H1 (cell line): ENCODE measurements around the gene SPAM1. TPM values are rescaled to one million over a fixed set of nuclear protein-coding genes. Genes with fewer than 3 reads are reported as not detected.

Source experiments
- CTCF ChIA-PET: fragments of 300-600 bp; sonication (Branson Sonifier 250); formaldehyde crosslinking; loops from one replicate; lab custom pipeline; 2021; ENCODE audit not compliant: partially characterized antibody; lab: Charles Lee
- POLR2A ChIA-PET: fragments of 300-600 bp; sonication (Branson Sonifier 250); formaldehyde crosslinking; loops from one replicate; lab custom pipeline; 2021; ENCODE audit warnings: inconsistent platforms; ENCODE audit not compliant: partially characterized antibody; lab: Charles Lee
- DNase-seq, 2 experiments: peaks; one replicate each; pipeline versions ENCODE4 v3.0.0 to v3.0.0-alpha.2; 2010 to 2022; ENCODE audit warnings: low spot score in 2 of 2, low read depth in 1 of 2, mixed read lengths in 1 of 2
- FAIRE-seq: peaks from 2 replicates; lab custom pipeline; 2011; peaks lifted over from hg19 to GRCh38; lab: Jason Lieb, UNC
- H2AFZ ChIP-seq: 2 replicates; pipeline ENCODE4 v1.8.1; 2012; ENCODE audit warnings: low read length, inconsistent platforms
- H2AK5ac ChIP-seq: 2 replicates; pipeline ENCODE4 v1.6.1; 2013; ENCODE audit warnings: low read depth, low read length
- H2BK120ac ChIP-seq: replicated peaks from 2 replicates; pipeline ENCODE3; 2013; ENCODE audit warnings: low read depth, low read length, inconsistent platforms
- H2BK12ac ChIP-seq: 2 replicates; pipeline ENCODE4 v1.6.1; 2013; ENCODE audit warnings: low read depth, low read length
- H2BK15ac ChIP-seq: 2 replicates; pipeline ENCODE4 v1.6.1; 2013; ENCODE audit warnings: low read length
- H2BK20ac ChIP-seq: 2 replicates; pipeline ENCODE4 v1.6.1; 2013; ENCODE audit warnings: low read length
- H2BK5ac ChIP-seq: 2 replicates; pipeline ENCODE4 v1.6.1; 2013; ENCODE audit warnings: low read depth, low read length
- H3K14ac ChIP-seq: 2 replicates; pipeline ENCODE4 v1.6.1; 2013; ENCODE audit warnings: inconsistent platforms; ENCODE audit not compliant: insufficient read length
- H3K18ac ChIP-seq: 2 replicates; pipeline ENCODE4 v1.6.1; 2013; ENCODE audit warnings: low read length; ENCODE audit errors: extremely low read depth
- H3K23ac ChIP-seq: 2 replicates; pipeline ENCODE4 v1.6.1; 2013; ENCODE audit warnings: inconsistent platforms; ENCODE audit not compliant: insufficient read length
- H3K23me2 ChIP-seq: 2 replicates; pipeline ENCODE4 v1.6.1; 2013; ENCODE audit warnings: low read depth, low read length
- H3K27ac ChIP-seq: 2 replicates; pipeline ENCODE4 v1.6.1; 2011; ENCODE audit warnings: low read depth, low read length, inconsistent platforms
- H3K27me3 ChIP-seq, 4 experiments: replicated peaks in 1 of 4; 1 replicate in 1 of 4; 2 replicates in 3 of 4; pipeline versions ENCODE4 v1.6.1 to v1.8.1; 2011 to 2013; ENCODE audit warnings: low read length in 3 of 4, mild to moderate bottlenecking in 3 of 4, inconsistent platforms in 2 of 4, mixed read lengths in 2 of 4, moderate library complexity in 1 of 4; ENCODE audit not compliant: control insufficient read depth in 3 of 4, insufficient read depth in 3 of 4; ENCODE audit errors: extremely low read depth in 1 of 4
- H3K36me3 ChIP-seq, 4 experiments: 2 replicates each; pipeline versions ENCODE4 v1.6.1 to v1.8.1; 2011 to 2013; ENCODE audit warnings: mild to moderate bottlenecking in 4 of 4, low read length in 3 of 4, moderate library complexity in 2 of 4, control low read depth in 1 of 4, inconsistent platforms in 1 of 4; ENCODE audit not compliant: insufficient read depth in 4 of 4, control insufficient read depth in 2 of 4
- H3K4ac ChIP-seq: replicated peaks from 2 replicates; pipeline ENCODE3; 2013; ENCODE audit warnings: low read length, low read depth, mixed read lengths, inconsistent platforms; ENCODE audit not compliant: insufficient read length
- H3K4me1 ChIP-seq, 4 experiments: replicated peaks in 1 of 4; 1 replicate in 1 of 4; 2 replicates in 3 of 4; pipeline versions ENCODE4 v1.6.1 to v1.8.1; 2011 to 2013; ENCODE audit warnings: low read length in 3 of 4, inconsistent platforms in 2 of 4, mixed read lengths in 1 of 4; ENCODE audit not compliant: insufficient read depth in 4 of 4, control insufficient read depth in 3 of 4
- H3K4me2 ChIP-seq, 2 experiments: 2 replicates each; pipeline versions ENCODE4 v1.6.1 to v1.8.1; 2011 to 2013; ENCODE audit warnings: low read depth in 2 of 2, low read length in 2 of 2, control low read depth in 1 of 2, inconsistent platforms in 1 of 2, mild to moderate bottlenecking in 1 of 2; ENCODE audit not compliant: insufficient read depth in 1 of 2
- H3K4me3 ChIP-seq, 4 experiments: fragments of 200-600, 300-600 bp in 1 of 4; sonication (generic), shearing (Covaris generic), sonication (Bioruptor Twin) in 1 of 4; 2 replicates each; pipeline versions ENCODE4 v1.5.1 to v1.8.1; 2011 to 2016; ENCODE audit warnings: low read length in 4 of 4, low read depth in 3 of 4, control low read depth in 2 of 4, inconsistent platforms in 2 of 4, mild to moderate bottlenecking in 2 of 4, mixed read lengths in 1 of 4, moderate library complexity in 1 of 4; ENCODE audit not compliant: insufficient read depth in 2 of 4; ENCODE audit errors: extremely low read depth in 1 of 4
- H3K56ac ChIP-seq: replicated peaks from 2 replicates; pipeline ENCODE3; 2013; ENCODE audit warnings: low read depth, mild to moderate bottlenecking, mixed read lengths, low read length, inconsistent platforms; ENCODE audit not compliant: insufficient read length
- H3K79me1 ChIP-seq: 2 replicates; pipeline ENCODE4 v1.6.1; 2013; ENCODE audit warnings: low read depth, low read length, control low read depth
- H3K79me2 ChIP-seq, 2 experiments: 2 replicates each; pipeline versions ENCODE4 v1.6.1 to v1.8.1; 2012 to 2013; ENCODE audit warnings: low read length in 2 of 2, mild to moderate bottlenecking in 2 of 2, inconsistent platforms in 1 of 2; ENCODE audit not compliant: insufficient read depth in 2 of 2, control insufficient read depth in 1 of 2
- H3K9ac ChIP-seq, 4 experiments: replicated peaks in 1 of 4; 1 replicate in 1 of 4; 2 replicates in 3 of 4; pipeline versions ENCODE4 v1.6.1 to v1.8.1; 2011 to 2013; ENCODE audit warnings: low read depth in 3 of 4, low read length in 3 of 4, control low read depth in 2 of 4, mild to moderate bottlenecking in 2 of 4, moderate library complexity in 2 of 4, inconsistent platforms in 1 of 4; ENCODE audit errors: extremely low read depth in 1 of 4
- H3K9me3 ChIP-seq, 2 experiments: 2 replicates each; pipeline versions ENCODE4 v1.6.1 to v1.8.1; 2012 to 2013; ENCODE audit warnings: mild to moderate bottlenecking in 2 of 2, moderate library complexity in 2 of 2, control low read depth in 1 of 2, inconsistent platforms in 1 of 2, low read depth in 1 of 2, low read length in 1 of 2, mixed read lengths in 1 of 2; ENCODE audit not compliant: insufficient read depth in 2 of 2
- H4K20me1 ChIP-seq, 2 experiments: replicated peaks in 1 of 2; 2 replicates each; pipeline versions ENCODE3 to v1.8.1; 2011 to 2013; ENCODE audit warnings: inconsistent platforms in 2 of 2, low read length in 2 of 2, mild to moderate bottlenecking in 1 of 2; ENCODE audit not compliant: insufficient read depth in 2 of 2, control insufficient read depth in 1 of 2
- H4K5ac ChIP-seq: 2 replicates; pipeline ENCODE4 v1.6.1; 2013; ENCODE audit warnings: low read length, low read depth, mixed read lengths, inconsistent platforms; ENCODE audit not compliant: insufficient read length
- H4K8ac ChIP-seq: 2 replicates; pipeline ENCODE4 v1.8.0; 2013; ENCODE audit warnings: mild to moderate bottlenecking, moderate library complexity, low read length, inconsistent platforms; ENCODE audit not compliant: insufficient read depth; ENCODE audit errors: extremely low read depth
- H4K91ac ChIP-seq: replicated peaks from 2 replicates; pipeline ENCODE3; 2013; ENCODE audit warnings: low read length, mixed read lengths, inconsistent platforms; ENCODE audit not compliant: insufficient read length
- CEBPB ChIP-seq: IDR thresholded peaks from 2 replicates; pipeline ENCODE4 v1.6.1; 2012; ENCODE audit warnings: low read depth, low read length
- SRF ChIP-seq: IDR thresholded peaks from 2 replicates; pipeline ENCODE4 v1.6.1; 2011; ENCODE audit warnings: mild to moderate bottlenecking, low read depth, low read length, moderate library complexity
- TAF1 ChIP-seq: IDR thresholded peaks from 2 replicates; pipeline ENCODE4 v1.6.1; 2011; ENCODE audit warnings: mild to moderate bottlenecking, low read depth, low read length
- WGBS, 2 experiments: shearing (Covaris generic) in 1 of 2; methylation state at CpG; one replicate each; pipeline versions ENCODE4 v1.1.6 to v1.1.7; 2013 to 2015; ENCODE audit warnings: low lambda C conversion rate in 2 of 2, mixed read lengths in 2 of 2, inconsistent platforms in 1 of 2, low coverage in 1 of 2, missing lambda C conversion rate in 1 of 2; ENCODE audit not compliant: insufficient replicate concordance in 2 of 2, insufficient coverage in 1 of 2, insufficient read length in 1 of 2; ENCODE audit errors: extremely low coverage in 1 of 2, missing lambda C conversion rate in 1 of 2; 5-methylcytosine and 5-hydroxymethylcytosine counted together
- polyA plus RNA-seq, 7 experiments: library from polyadenylated mRNA; depleted of rRNA in 3 of 7; stranded (reverse) in 5 of 7; unstranded in 2 of 7; fragments of >200 nt in 5 of 7; fragments of 200-250 nt in 2 of 7; gene quantifications; 1 replicate in 5 of 7; 2 replicates in 1 of 7; 4 replicates in 1 of 7; pipeline versions ENCODE4 v1.2.1 to v1.2.3, GENCODE V29; 2011 to 2013; ENCODE audit warnings: missing spikeins in 2 of 7, mixed read lengths in 2 of 7
- total RNA-seq: library from RNA; stranded (reverse); fragmentation: NEBNext Ultra II Directional; extraction: Animal tissue kit (Norgen Biotek cat#: 25700); gene quantifications from 2 replicates; pipeline ENCODE4 v1.2.1, GENCODE V29; 2021

SPAM1 gene
- total and polyA plus RNA-seq, 2 of the 8 experiments (the other 6 are each of a cell fraction or from before 2014, with no cell fraction given): not detected

- Histone ChIP-seq H2AFZ (no peak overlapping the region), H2BK12ac (no peak overlapping the region), H2BK15ac (no peak overlapping the region), H3K36me3 (no peaks in the 10 kb centered on the region; a peak in 1 of 8 replicates), H2BK5ac (no peak overlapping the region), H3K56ac (no peak overlapping the region), H3K27me3 (no peaks in the 10 kb centered on the region), H4K20me1 (no peaks in the 10 kb centered on the region), H4K8ac (no peak overlapping the region), H3K4me1 (no peaks in the 10 kb centered on the region), H3K4me2 (no peak overlapping the region), H2BK120ac (no peak overlapping the region), H3K18ac (no peak overlapping the region), H3K14ac (no peak overlapping the region), H3K79me2 (no peaks in the 10 kb centered on the region), H4K5ac (no peak overlapping the region), H3K23me2 (no peaks in the 10 kb centered on the region), H3K4me3 (no peak overlapping the region), H2BK20ac (no peak overlapping the region), H3K9ac (no peak overlapping the region), H3K9me3 (0 out of 4 replicates have a peak, but pooled peaks cover 0 to 5% of the 10 kb centered on the region in 2 experiments), H3K23ac (no peak overlapping the region), H3K4ac (no peak overlapping the region), H3K27ac (no peak overlapping the region), H4K91ac (no peak overlapping the region), H2AK5ac (no peak overlapping the region), H3K79me1 (no peaks in the 10 kb centered on the region)
- FAIRE-seq (no peak), DNase-seq (no peak)
- no peak for TF ChIP-seq CEBPB
- TF ChIP-seq SRF: no peak
- no peak for TF ChIP-seq TAF1
- ChIA-PET CTCF (no interaction called here), POLR2A (no interaction called here)
- WGBS, 2 experiments: 89 to 100% methylated on average over 1 of the region's 1 CpG
These were observed 10.7 kb downstream of the SPAM1 start for GRCh38 chr7:123935436-123936381.
